ENCODE data around the gene KCNA10. TPM values are rescaled to one million over a fixed set of nuclear protein-coding genes. Genes with fewer than 3 reads are reported as not detected.

The KCNA10 gene
- total and polyA plus RNA-seq, 2 donors (not counting 1 experiment from before 2014, with no cell fraction given), result not detected

- H3K4me3 ChIP-seq (replicated peaks in 1 of 4; ENCODE audit: control extremely low read depth in 1 of 4, insufficient read depth in 1 of 4, low read depth in 3 of 4, low read length in 4 of 4), result no peak overlapping the region
- no peak overlapping the region for H3K27ac ChIP-seq (ENCODE audit: insufficient read depth, low read length)
- no peak overlapping the region for H3K4me2 ChIP-seq (ENCODE audit: extremely low read depth, insufficient read depth, low read length)
- no peaks in the 10 kb centered on the region for H3K9me3 ChIP-seq (ENCODE audit: control insufficient read depth, insufficient read depth, low read depth, low read length)
- TF ChIP-seq CTCF (conservative IDR thresholded peaks at IDR 0.05 in 1 of 2, IDR thresholded peaks at IDR 0.05 in 1 of 2; ENCODE audit: low read depth in 1 of 2, low read length in 2 of 2), result no peak
- TF ChIP-seq EZH2 (IDR thresholded peaks at IDR 0.05; ENCODE audit: low read length, missing control alignments), result no peak
- H3K9ac ChIP-seq (ENCODE audit: insufficient read depth, low read length), result no peak overlapping the region
- no peaks in the 10 kb centered on the region for H4K20me1 ChIP-seq (ENCODE audit: control insufficient read depth, extremely low read depth, insufficient read depth, low read length)
- no peak for DNase-seq (ENCODE audit: low read depth in 2 of 2)
- H3K4me1 ChIP-seq (ENCODE audit: control insufficient read depth, extremely low read depth, insufficient read depth, low read length), result no peaks in the 10 kb centered on the region
- H3K79me2 ChIP-seq (ENCODE audit: control insufficient read depth, insufficient read depth, low read length), result no peaks in the 10 kb centered on the region
- H3K27me3 ChIP-seq (ENCODE audit: control insufficient read depth, insufficient read depth, low read length), result peaks cover 3% of the 10 kb centered on the region
- no peak overlapping the region for H2AFZ ChIP-seq (ENCODE audit: low read length)
- H3K36me3 ChIP-seq (ENCODE audit: control insufficient read depth, insufficient read depth, low read length), result no peaks in the 10 kb centered on the region
These were observed 17.4 kb downstream of the KCNA10 start for GRCh38 chr1:110501488-110502132.

DNA sequence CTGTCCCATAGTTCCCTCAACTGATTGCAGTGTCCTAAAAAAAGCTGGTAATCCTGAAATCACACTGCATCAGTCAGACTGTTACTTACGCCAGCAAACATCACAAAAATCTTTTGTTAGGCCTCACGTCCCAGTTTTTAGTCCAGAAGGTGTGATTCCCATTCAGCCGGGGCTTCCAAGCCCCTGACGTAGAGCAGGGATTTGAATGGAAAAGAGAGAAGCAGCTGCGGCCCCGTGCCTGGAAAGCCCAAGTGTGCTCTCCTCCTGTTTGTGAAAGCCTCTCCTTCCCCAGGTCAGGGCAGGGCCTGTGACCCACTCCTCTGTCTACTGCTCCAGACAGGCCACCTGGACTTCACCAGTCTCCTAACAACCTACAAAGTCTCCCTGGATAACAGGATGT, 20.7 kb downstream of the KCNA10 start:
- Histone ChIP-seq H3K27me3 (ENCODE audit: control insufficient read depth, insufficient read depth, low read length) (peaks cover 8% of the 10 kb centered on the region), H3K79me2 (ENCODE audit: control insufficient read depth, insufficient read depth, low read length) (no peaks in the 10 kb centered on the region), H3K4me1 (ENCODE audit: control insufficient read depth, extremely low read depth, insufficient read depth, low read length) (no peaks in the 10 kb centered on the region), H4K20me1 (ENCODE audit: control insufficient read depth, extremely low read depth, insufficient read depth, low read length) (no peaks in the 10 kb centered on the region), H3K4me3 (replicated peaks in 1 of 4; ENCODE audit: control extremely low read depth in 1 of 4, insufficient read depth in 1 of 4, low read depth in 3 of 4, low read length in 4 of 4) (no peak overlapping the region), H3K27ac (ENCODE audit: insufficient read depth, low read length) (no peak overlapping the region), H3K9me3 (ENCODE audit: control insufficient read depth, insufficient read depth, low read depth, low read length) (no peaks in the 10 kb centered on the region), H3K36me3 (ENCODE audit: control insufficient read depth, insufficient read depth, low read length) (no peaks in the 10 kb centered on the region), H2AFZ (ENCODE audit: low read length) (no peak overlapping the region), H3K9ac (ENCODE audit: insufficient read depth, low read length) (no peak overlapping the region), H3K4me2 (ENCODE audit: extremely low read depth, insufficient read depth, low read length) (no peak overlapping the region)
- TF ChIP-seq EZH2 (IDR thresholded peaks at IDR 0.05; ENCODE audit: low read length, missing control alignments) (no peak), CTCF (conservative IDR thresholded peaks at IDR 0.05 in 1 of 2, IDR thresholded peaks at IDR 0.05 in 1 of 2; ENCODE audit: low read depth in 1 of 2, low read length in 2 of 2) (no peak)
- no peak for DNase-seq (ENCODE audit: low read depth in 2 of 2)

GRCh38 chr1:110495926-110496600, 22.9 kb downstream of the KCNA10 start:
- Histone ChIP-seq H4K20me1 (ENCODE audit: control insufficient read depth, extremely low read depth, insufficient read depth, low read length) (no peaks in the 10 kb centered on the region), H2AFZ (ENCODE audit: low read length) (no peak overlapping the region), H3K9me3 (ENCODE audit: control insufficient read depth, insufficient read depth, low read depth, low read length) (no peaks in the 10 kb centered on the region), H3K4me3 (replicated peaks in 1 of 4; ENCODE audit: control extremely low read depth in 1 of 4, insufficient read depth in 1 of 4, low read depth in 3 of 4, low read length in 4 of 4) (no peak overlapping the region), H3K79me2 (ENCODE audit: control insufficient read depth, insufficient read depth, low read length) (no peaks in the 10 kb centered on the region), H3K9ac (ENCODE audit: insufficient read depth, low read length) (no peak overlapping the region), H3K4me2 (ENCODE audit: extremely low read depth, insufficient read depth, low read length) (no peak overlapping the region), H3K4me1 (ENCODE audit: control insufficient read depth, extremely low read depth, insufficient read depth, low read length) (no peaks in the 10 kb centered on the region), H3K36me3 (ENCODE audit: control insufficient read depth, insufficient read depth, low read length) (no peaks in the 10 kb centered on the region), H3K27me3 (ENCODE audit: control insufficient read depth, insufficient read depth, low read length) (peaks cover 8% of the 10 kb centered on the region), H3K27ac (ENCODE audit: insufficient read depth, low read length) (no peak overlapping the region)
- peak; percentile 51 to 74 for DNase-seq (ENCODE audit: low read depth in 2 of 2)
- TF ChIP-seq EZH2 (IDR thresholded peaks at IDR 0.05; ENCODE audit: low read length, missing control alignments) (no peak), CTCF (conservative IDR thresholded peaks at IDR 0.05 in 1 of 2, IDR thresholded peaks at IDR 0.05 in 1 of 2; ENCODE audit: low read depth in 1 of 2, low read length in 2 of 2) (peak; percentile 89 to 98)
